Posterior cingulate gyrus (tissue), 11 donors: ENCODE results near the gene SHANK1.
A peak's percentile ranks its signal among the peaks of the same experiment; 100 is the strongest.

Source experiments
- DNase-seq, 10 donors: peaks; one replicate each; pipeline versions ENCODE4 v3.0.0 to v3.0.0-alpha.2; 2020 to 2021; ENCODE audit warnings: mixed read lengths in 3 of 10
- intact Hi-C: fragments of 100-400 bp; cut with DNase I; formaldehyde crosslinking; loops from one replicate; pipeline ENCODE4 v1.15.1; 2023

SHANK1 gene

DNA sequence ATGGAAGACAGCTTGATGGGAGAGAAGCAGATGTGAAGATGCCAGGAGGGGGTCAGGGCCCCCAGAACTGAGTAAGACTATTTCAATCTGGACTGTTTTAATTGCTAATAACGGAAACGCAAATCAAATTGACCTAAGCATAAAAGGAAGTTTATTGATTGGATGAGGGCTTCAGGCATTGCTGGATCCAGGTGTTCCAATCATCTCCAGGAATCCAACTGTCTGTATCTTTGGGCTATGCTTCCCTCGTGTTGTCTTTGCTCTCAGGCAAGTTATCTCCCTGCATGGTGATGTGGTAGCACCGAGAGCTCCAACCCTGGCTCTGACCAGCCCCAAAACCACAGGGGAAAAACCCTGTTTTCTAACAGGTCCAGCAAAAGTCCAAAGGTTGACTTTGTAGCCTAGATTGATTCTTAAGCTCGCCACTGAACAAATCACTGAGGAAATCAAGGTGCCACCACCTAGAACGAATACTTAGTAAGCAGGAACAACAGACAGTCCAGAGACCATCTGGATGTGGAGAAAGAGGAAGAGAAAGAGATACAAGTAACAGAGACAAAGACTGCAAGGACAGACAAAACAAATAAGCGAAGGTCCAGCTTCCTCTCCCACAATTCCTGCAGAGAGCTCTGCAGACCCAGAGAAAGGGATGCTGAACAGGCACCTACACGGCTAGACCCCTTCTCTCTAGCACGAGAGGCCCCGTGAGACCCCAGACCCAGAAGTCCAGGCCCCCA, 71.6 kb downstream of the SHANK1 start:
- intact Hi-C loops, result no loop called here
- DNase-seq, result peak in 1 of 10 donors; percentile 9

DNA sequence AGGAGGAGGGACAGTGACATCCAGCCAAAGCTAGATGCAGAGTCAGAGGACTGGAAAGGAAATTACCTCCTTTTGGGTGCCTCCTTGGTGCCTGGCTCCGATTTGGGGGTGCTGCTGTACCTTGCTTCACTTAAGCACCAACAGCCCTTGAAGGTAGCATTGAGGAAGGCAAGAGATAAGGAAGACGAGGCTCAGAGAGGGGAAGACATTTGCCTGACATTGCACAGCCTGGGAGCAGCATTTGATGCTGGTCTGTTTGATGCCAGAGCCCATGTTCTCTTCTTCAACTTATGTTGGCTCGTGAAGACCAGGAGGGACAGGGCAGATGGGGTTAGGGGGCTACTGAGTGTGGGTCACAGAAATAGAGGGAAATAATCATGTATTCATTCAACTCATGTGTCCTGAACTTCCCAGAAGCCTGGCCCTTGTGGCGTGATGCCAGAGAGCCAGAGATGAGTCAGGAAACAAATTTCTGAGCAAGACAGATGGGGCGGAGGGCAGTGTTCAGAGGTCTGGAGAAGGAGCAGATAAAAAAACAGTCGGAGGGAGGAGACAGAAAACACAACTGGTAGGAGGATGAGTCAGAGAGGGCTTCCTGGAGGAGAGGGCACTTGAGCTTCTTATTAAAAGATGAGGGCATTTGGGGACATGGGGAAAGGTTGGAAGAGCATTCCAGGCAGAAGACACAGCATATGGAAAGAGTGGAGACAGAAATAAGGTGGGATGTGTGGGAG, 73.4 kb downstream of the SHANK1 start:
- DNase-seq, result peak in 1 of 10 donors; percentile 40
- intact Hi-C loops, result no loop called here

DNA sequence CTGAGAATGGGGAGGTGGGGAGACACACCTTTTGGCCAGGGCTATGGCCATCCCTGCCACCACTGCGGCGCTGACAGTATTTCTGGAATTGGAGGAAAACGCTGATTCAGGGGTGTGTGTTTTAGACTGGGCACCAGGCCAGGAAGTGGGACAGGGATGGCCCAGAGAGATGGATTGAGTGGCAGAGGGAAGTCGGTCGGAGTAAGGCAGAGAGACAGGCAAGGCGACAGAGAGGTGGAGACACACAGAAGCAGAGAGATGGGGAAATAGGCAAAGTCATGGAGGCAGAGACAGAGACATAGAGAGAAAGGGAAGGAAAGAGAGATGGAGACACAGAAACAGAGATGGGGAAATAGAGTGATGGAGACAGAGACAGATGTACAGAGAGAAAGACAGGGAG, 74.5 kb downstream of the SHANK1 start:
- peak in 1 of 10 donors; percentile 61 for DNase-seq
- intact Hi-C loops, result no loop called here

DNA sequence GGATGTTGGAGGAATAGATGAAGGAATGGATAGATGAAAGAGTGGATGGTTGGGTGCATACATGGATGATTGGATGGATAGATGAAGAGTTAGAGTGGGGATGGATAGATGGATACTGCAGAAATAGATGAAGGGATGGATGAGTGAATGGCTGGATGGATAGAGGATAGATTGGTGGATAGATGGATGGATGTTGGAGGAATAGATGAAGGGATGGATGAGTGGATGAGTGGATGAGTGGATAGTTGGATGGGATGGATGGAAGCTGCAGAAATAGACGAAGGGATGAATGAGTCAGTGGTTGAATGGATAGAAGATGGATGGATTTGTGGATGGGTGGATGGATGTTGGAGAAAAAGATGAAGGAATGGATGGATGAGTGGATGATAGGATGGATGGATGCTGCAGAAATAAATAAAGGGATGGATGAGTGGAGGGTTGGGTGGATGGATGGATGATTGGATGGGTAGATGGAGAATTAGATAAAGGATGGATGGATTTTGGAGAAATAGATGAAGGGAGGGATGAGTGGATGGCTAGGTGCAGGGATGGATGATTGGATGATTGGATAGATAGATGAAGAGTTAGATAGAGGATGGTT, 75.2 kb downstream of the SHANK1 start:
- intact Hi-C loops, result no loop called here
- DNase-seq, result no peak

DNA sequence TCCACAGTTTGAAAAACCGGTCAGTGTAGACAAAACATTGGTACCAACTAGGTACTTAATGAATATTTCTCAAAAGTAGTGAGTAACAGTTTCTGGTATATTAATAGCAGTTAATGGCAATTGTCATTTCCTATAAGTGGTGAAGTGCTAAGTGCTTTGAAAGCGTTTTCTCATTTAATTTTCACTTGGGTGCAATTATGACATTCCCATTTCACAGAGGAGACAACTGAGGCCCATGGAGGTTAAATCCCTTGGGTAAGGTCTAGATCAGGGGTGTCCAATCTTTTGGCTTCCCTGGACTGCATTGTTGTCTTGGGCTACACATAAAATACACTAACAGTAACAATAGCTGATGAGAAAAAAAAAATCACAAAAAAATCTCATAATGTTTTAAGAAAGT, 79.2 kb downstream of the SHANK1 start:
- no peak for DNase-seq
- intact Hi-C loops, result no loop called here

DNA sequence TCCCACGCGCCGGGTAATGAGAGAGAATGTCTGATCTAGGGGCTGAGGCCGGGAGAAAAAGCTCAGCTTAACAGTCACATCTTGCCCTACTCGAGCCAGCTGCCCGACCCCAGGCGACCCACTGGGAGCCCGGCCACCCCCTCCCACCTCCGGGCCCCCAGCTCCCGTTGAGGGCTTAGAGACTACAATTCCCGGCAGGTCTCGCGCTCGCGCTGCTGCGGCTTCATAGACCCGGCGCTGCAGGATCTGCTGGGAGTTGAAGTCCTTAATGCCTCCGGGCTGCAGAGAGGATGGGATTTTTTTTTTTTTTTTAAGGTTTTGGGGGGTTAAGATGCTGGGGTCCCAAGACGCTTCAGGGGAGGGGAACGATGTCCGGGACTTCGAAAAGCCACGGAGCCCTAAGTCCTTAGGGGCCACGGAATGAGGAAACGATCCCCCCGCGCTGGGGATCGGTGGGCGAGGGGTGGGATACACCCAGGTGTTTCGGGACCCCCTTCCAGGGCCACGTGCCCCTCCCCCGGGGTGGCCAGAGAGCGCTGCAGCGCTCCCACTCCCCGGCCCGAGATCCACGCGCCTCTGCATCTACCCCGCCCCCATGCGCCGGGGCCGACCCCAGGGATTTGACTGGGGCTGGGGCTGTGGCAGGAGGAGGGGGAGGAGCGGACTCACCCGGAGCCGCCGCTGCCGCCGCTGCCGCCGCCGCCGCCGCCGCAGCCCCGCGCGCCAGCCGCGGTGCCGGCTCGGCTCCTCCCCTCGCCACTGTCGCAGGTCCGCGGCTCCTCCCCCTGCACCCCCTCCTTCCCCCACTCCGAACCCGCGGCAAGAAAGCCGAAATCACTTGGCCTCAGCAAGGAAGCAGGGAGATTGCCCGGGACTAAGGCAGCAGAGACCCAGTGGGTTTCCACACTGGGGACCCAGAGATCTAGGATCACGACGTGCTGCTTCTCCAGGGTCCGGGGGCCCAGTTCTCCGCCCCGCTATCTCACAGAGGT, 80.2 kb downstream of the SHANK1 start, which contains the start of gene SYT3:
Gene SYT3, minus strand, starts transcription at position 761 of the 992 bp plus-strand sequence. CDS start 2,470 bp downstream, outside the sequence.
- intact Hi-C loops, result no loop called here
- peak; percentile 65 to 98 (median 86) for DNase-seq

DNA sequence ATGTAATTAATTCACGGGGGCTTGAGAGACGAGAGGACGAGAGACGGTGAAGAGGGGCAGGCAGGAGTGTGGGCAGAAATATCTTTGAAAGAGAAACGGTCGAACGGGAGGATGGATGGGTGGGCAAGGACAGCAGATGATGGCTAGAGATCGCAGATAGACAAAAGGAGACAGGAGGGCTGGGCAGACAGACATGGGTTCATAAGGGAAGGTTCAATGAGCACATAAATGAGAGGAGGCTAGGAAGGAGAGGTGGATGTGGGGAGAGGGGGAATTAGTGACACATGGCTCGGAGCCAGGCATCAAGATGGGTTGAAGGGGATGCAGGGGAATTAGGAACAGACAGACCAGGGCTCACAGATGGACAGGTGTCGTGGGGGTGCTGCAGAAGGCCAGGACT, 81.0 kb downstream of the SHANK1 start:
- intact Hi-C loops, result no loop called here
- no peak for DNase-seq

DNA sequence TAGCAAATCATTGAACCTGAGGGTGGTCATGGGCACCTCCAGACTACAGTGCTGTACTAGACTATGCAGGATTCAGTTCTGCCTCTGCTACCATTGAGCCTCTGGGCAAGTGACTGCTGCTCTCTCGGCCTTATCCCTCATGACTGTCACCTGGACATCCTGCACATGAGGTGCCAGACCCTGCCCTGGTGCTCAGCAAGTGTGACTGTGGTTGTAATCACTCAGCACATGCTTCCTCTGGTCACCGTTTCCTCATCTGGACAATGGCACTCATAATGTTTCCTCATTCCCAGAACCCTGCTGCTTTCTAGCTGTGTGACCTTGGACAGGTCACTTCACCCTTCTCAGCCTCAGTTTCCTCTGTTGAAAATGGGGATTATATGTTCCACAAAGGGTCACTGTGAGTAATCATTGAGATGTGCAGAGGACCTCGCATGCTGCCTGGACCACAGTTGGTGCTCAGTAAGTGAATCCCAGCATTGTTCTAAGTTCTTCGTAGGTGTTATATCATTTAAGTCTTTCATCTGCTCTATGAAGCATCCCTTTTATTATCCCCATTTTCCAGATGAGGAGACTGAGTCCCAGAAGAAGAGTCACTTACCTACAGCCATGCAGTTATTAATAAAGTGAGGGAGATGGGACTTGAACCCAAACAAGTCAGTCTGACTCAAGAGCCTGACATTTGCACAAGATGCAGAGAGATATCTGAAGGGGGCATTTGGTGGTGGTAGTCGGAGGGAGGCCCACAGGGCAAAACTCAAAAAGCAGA, 83.1 kb downstream of the SHANK1 start:
- DNase-seq, result no peak
- intact Hi-C loops, result no loop called here

DNA sequence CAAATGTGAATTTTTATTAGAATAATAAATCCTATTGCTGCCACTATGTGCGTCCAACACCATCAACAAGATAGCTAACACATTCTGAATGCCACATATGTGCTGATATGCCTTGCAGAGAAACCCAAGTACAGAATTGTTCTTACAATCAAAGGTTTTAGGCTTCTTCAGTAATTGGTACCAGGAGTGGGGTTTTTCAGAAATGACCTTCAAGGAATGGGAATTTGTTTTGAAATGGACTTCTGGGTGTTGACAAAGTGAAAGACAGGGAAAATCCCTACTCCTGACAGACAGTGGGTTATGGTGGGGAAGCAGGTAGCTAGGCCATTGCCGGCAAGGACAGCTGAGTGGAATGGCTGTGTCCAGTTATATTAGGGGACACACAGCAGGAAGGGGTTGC, 85.6 kb downstream of the SHANK1 start:
- intact Hi-C loops, result no loop called here
- no peak for DNase-seq

DNA sequence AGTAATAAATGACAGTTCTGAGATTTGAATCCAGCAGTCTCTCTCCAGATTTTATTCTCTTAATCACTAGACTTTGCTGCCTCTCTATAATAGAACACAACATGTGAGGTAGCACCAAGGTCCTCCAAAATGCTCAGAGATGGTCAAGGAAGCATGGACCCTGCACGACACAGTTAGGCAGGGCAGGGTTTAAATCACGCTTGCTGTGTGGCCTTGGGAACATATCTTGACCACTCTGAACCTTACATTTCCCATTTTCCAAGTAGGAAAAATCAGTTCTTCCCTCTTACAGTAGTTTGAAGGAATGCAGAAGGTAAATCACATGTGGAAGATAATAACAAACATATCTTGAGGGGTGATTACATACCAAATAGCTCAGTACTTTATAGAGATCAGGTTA, 86.2 kb downstream of the SHANK1 start:
- DNase-seq, result no peak
- intact Hi-C loops, result no loop called here

DNA sequence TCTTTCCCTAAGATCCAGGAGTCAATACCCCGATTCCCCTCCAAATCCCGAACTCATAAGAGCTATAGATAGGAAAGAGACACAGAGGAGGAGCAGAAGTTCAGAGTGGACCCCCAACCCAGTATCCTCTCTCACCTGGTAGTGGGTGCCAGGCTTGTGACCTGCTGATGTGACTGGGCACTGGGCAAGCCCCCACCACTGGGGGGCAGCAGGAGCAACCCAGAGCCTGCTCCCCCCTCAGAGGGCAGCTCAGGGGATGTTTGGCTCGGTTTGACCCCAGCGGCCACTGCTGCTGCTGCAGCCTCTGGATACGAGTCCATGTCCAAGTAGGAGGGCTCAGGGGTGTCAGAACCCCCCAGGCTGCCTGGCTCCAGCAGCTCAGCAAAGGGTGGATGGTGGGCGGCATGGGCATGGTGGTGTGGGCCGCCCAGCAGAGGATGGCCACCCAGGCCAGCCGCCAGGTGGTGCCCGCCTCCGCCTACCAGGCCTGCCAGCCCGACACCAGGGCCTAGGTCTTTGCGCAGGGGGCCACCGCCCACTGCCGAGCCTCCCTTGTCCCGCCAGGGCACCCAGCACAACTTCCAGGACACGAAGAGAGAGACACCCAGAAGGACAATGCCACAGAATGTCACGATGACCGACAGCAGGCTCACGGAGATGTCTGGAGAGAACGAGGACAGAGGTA, 87.3 kb downstream of the SHANK1 start:
- DNase-seq, result no peak
- intact Hi-C loops, result no loop called here

DNA sequence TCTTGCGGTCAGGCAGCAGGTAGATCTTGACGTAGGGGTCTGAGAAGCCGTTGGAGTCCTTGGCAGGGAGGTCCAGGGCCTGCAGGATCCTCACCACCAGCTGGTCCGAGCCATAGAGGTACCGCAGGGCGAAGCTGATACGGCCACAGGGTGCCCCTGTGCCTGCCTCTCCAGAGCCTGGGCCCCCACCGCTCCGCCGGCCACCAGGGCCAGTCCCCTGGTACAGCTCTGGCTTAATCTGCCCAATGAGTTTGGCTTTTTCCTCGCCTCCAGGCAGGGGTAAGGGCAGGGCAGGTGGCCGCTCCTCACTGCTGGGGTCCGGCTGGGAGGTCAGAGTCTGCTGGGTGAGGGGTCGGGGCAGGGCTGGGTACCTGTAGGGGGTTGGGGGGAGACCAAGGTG, 89.8 kb downstream of the SHANK1 start:
- intact Hi-C loops, result no loop called here
- DNase-seq, result peak in 1 of 10 donors; percentile 82

DNA sequence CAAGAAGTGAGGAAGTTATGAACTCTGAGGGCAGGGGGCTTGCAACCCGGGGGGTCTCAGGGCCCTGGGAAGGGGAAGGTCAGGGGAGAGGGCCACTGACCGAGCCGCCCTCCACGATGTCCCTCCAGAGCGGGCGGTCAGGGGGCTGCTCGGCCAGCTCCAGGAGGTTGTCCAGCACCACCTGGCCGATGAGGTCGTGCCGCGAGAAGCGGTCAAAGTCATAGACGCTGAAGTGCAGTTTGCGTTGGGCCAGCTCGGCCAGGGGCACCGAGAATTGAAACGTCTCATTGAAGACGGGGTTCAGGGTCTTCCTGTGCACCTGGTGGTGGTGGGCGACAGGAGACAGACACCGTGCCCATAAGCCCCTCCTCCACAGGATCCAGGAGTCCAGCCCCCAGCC, 90.4 kb downstream of the SHANK1 start:
- intact Hi-C loops, result no loop called here
- DNase-seq, result no peak

DNA sequence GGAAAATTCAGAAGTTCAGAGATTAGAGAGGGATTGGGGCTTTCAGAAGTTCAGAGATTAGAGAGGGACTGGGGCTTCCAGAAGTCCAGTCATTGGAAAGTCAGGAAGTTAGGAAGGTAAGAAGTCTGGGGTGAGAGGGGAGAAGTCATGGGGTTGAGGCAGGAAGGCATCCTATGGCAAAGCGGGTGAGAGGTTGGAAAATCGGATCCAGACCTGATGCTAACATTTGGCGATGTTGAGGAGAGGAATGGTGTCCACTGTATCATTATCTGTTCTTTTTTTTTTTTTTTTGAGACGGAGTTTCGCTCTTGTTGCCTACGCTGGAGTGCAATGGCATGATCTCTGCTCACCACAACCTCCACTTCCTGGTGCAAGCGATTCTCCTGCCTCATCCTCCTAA, 91.1 kb downstream of the SHANK1 start:
- no peak for DNase-seq
- intact Hi-C loops, result no loop called here

DNA sequence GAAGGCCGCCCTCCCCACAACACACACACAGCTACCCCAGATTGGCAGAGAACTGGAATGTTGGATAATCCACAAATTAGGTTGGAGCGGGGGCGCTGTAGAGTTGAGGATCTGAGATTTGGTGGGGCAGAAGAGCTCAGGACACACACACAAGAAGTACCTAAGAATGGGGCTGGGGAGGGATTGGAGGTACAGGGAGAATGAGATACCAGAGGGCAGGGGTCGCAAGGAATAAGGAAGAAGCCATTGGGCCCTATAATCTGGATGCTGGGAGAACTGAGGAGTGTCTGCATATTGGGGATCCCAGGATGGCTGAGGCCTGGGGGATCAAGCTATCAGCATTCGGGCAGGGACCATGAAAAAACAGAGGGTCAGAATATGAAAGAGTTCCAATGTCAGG, 91.5 kb downstream of the SHANK1 start:
- intact Hi-C loops, result no loop called here
- DNase-seq, result no peak

DNA sequence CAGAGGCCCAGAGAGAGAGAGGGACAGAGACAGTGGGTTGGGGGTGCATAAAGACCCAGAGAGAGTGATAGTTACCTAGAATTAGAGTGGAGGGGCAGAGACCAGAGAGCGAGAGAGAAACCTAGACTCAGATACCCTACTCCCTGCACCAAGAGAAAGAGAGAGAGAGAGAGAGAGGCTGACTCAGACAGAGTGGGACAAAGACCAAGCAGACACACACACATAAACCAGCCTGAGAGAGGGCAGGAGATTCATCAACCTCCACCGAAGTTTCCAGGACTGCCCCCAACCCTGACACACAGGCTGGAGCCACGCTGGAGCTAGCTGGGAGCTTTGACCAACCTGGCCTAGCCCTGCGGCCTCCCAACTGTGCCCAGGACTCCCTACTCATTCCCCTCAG, 92.8 kb downstream of the SHANK1 start:
- no peak for DNase-seq
- intact Hi-C loops, result no loop called here

DNA sequence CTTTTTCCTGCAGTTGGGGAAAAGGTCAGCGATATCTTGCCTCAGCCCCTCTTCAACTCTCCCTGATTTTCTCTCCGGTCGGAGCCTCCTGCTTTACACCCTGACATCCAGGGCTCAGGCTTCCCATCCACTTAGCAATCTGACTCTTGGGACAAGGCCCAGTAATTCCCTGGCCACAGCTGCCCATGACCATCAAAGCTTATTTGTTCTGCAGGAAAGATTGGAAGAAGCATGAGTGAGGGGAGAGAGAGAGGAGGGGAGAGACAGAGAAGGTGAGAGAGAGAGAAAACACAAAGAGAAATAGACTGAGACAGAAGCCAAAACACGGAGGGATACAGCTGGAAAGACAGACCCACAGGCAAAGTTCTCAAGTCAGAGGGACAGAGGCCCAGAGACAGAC, 93.6 kb downstream of the SHANK1 start:
- no peak for DNase-seq
- intact Hi-C loops, result no loop called here

DNA sequence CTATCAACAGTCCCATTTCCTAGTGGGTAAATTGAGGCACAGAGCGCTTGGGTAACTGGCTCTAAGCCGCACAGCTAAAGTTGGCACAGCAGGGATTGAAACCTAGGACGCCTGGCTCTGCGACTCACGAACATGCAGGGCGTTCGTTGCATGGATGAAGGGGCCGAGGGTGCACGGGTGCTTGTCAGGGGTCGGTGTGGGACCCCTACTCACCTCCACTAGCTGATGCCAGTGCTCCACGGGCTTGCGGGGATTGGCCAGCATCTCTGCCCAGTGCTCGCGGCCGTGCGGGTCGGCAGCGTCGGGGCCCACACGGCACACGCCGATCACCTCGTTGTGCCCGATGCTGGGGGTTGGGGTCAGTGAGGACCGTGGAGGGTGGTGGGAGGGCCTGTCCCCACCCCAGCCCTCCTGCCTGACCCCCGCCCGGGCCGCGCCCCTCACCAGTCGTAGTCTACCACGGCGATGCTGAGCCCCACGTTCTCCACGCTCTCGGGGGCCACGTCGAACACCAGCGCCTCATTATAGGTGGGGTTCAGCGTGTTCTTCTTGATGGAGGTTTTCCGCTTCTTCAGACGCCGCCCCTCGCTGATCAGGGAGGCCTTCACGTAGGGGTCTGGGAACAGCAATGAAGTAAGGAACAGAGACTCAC, 94.5 kb downstream of the SHANK1 start:
- peak in 1 of 10 donors; percentile 67 for DNase-seq
- intact Hi-C loops, result no loop called here
